Measurements from ENCODE around the gene COL6A1.
"Not testable (repeated sequence)": the region's sequence is repeated elsewhere in the genome, so short reads cannot be mapped to it uniquely, and the experiment has no call there.

The COL6A1 gene

DNA sequence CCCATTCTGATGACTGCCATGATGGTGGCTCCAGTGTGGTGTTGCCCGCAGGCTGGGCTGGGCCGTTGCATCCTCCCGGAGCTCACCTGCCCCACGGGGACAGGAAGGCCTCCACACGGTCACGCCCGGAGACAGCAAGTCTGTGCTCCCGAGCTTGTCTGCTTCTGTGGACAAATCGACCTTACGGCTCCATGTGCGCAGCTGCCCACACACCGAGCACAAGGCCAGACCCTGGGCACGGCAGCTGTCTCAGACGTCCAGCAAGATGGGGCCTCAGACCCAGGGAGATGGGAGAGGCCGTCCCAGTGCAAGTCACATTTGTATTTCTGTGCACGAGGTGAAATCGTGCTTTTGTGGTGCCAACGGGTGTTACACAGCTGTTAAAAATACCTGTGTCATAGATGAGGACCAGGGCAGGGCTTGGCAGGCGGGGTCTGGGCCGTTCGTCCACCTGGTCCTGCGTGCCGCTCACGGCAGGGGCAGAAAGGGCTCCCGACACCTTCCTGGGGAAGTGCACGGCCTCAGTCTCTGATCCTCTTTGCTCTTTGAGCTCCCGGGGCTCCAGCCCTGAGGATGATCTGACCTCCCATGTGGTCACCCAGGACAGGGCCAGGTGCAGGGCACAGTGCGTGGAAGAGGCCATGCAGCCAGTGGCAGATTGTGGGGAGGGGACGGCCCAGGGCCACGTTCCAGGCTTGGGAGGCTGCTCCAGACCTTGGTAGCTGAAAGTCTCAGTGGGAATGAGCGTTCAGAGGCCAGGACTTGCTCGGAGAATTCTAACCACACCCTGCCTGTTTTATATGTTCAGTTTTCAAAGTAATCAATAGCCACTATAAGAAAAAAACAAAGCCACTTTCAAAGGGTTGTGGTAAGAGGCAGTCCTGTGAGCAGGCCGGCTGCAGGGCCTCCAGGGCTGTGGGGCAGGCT lies 13.5 kb downstream of the COL6A1 start:
- no peak for DNase-seq (ENCODE audit: low read depth, low spot score)

DNA sequence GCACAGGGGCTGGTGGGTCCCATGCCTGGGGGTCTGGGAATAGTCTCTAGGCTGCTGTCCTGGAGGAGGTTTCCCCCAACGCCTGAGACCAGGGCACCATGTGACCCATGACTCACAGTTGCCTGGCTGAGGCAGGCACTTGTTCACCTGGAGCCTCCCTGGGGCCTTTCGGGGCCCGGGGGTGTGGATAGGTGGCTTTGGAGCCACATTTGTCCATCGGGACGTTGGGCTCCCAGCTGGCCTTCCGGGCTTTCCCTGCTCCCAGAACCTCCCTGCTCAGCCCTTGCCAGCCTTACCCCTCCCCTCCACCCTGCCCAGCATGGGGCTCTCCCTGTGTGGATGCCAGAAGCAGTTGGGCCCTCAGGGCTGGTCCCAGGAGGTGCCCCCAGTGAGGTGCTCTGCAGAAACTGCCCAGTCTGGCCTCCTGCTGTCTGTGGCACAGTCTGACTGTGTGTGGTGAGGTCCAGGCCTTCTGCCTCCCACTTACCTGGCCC lies 14.2 kb downstream of the COL6A1 start:
- no peak for DNase-seq (ENCODE audit: low read depth, low spot score)

DNA sequence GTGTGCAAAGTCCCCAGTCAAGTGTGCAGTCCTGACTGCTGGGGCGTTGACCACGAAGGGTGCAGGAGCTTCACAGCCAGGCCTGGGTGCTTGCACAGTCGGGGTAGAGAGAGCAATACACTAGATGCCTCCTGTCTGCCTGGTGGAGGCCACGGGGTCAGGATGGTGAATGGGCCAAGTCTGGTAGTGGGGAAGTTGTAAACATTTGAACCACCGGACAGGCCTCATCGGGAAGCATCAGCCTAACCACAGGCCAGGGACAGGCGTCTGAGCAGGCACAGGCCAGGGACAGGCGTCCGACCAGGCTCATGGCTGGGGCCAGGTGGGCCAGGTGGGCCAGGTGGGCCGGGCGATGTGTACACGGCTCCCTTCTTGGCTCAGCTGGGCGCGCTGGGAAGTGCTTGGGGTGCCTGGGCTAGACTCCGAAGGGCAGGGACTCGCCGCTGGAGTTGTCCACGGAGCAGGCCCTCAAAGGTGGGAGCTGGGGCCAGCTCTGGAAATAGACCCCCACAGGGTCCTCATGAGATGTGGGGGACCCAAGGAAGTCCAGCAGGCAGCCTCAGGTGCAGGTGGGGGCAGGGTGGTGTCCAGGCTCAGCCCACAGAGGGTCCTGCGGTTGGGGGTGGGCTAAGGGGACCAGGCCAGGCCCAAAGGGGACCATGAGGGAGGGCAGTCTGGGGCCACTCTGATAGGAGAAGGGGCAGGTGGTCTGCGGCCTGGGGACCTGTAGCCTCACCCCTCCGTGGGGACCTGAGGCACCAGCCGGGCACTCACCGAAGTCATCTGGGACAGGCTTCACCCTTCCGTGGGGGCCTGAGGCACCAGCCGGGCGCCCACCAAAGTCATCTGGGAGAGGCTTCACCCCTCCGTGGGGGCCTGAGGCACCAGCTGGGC lies 15.0 kb downstream of the COL6A1 start:
- no peak for DNase-seq (ENCODE audit: low read depth, low spot score)

DNA sequence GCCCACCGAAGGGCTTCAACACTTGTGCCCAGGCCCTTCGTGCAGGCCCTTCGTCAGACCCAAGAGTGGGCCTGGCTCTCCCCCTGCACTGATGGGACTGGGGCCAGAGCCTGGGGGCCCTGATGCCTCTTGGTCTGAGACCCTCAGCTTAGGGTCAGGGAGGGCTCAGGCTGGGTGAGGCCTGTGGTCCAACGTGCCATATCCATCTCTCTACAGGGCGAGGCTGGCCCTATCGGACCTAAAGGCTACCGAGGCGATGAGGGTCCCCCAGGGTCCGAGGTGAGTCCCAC lies 15.6 kb downstream of the COL6A1 start:
- DNase-seq (ENCODE audit: low read depth, low spot score), result no peak

DNA sequence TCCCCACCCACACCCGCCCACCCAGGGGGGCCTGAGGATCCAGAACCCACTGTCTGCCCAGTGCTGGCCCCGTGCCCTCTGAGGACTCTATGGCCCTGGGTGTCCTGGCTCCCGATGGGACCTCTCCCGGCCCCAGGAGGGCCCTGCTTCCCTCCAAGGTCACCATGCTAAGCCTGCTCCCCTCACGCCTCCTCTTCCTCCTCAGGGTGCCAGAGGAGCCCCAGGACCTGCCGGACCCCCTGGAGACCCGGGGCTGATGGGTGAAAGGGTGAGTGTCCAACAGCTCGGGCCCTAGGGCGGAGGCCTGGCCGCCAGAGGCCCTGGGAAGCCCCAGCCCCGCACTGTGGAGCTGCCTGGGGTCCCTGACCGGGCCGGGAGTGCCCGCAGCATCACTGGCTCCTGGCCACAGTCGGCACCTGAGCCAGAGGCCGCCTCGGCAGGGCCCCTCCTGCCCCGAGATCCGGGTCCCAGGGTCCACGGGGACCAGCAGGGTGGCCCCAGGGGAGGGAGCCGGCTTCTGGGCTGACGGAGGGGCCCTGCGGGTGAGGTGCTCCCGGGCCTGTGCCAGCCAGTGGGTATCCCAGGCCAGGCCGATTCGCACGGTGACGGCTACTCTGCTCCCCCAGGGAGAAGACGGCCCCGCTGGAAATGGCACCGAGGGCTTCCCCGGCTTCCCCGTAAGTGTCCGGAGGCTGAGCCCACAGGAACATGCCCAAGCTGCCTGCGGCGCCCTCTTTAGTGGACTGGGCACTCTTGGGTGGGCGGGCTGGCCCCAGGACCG lies 16.1 kb downstream of the COL6A1 start:
- no peak for DNase-seq (ENCODE audit: low read depth, low spot score)

DNA sequence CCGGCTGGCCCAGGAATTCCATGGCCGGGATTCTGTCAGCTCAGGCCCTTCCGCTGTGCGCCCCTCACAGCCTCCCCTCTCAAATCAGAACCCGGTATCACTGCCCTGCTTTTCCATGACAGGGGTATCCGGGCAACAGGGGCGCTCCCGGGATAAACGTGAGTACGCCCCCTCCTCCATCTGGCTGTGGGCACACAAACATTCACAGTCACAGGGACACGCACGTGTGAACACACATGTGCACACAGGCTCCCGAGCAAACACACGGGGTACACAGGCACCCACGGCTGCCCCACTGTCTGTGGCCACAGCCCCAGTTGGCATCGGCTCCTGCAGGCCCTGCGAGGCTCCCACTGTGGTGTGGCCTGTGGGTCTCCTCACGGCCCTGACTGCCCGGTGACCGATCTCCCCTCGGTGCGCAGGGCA lies 16.7 kb downstream of the COL6A1 start:
- DNase-seq (ENCODE audit: low read depth, low spot score), result no peak

DNA sequence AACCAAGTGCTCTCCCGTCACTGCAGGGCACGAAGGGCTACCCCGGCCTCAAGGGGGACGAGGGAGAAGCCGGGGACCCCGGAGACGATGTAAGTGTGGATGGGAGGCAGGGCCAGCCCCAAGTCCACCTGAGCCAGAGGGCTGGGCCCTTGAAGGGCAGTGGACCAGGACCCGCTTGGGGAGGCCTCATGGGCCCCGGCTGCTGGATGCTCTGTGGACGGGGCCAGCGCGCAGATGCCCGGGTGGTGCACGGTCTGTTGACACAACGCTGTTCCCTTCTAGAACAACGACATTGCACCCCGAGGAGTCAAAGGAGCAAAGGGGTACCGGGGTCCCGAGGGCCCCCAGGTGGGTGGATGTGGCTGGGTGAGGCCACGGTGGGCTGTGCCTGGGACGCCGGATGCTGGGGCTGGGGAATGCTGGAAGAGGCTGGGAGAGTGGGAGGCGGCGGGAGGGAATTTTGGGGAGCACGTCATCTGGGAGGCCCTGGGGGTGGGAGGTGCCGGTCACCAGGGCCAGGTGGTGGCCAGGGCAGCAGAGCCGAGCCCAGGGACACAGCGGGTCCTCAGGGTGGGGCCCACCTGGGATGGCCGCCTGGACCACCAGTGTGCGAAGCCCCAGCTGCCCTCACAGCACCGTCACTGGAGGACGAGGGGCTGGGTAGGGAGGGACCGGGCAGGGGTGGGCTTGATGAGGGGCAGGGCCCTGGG lies 17.5 kb downstream of the COL6A1 start:
- no peak for DNase-seq (ENCODE audit: low read depth, low spot score)

DNA sequence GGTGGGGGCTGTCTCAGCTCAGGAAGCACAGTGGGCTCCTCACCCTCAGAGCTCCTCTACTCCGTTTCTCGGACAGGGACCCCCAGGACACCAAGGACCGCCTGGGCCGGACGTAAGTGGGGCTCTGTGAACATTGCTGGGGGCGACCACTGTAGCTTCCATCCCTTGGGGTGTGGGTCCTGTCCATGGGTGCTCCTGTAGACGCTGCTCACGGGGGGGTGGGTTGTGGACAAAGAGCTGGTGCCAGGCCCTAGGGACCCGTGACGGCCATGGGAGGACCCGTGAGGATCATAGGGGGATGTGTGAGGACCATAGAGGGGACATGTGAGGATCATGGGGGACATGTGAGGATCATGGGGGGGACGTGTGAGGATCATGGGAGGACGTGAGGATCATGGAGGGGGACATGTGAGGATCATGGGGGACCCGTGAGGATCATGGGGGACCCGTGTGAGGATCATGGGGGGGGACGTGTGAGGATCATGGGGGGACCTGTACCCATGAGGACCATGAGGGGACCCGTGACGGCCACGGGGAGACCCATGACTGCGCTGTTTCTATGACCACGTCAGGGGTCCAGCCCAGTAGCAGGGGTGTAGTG lies 18.1 kb downstream of the COL6A1 start:
- DNase-seq (ENCODE audit: low read depth, low spot score), result no peak

DNA sequence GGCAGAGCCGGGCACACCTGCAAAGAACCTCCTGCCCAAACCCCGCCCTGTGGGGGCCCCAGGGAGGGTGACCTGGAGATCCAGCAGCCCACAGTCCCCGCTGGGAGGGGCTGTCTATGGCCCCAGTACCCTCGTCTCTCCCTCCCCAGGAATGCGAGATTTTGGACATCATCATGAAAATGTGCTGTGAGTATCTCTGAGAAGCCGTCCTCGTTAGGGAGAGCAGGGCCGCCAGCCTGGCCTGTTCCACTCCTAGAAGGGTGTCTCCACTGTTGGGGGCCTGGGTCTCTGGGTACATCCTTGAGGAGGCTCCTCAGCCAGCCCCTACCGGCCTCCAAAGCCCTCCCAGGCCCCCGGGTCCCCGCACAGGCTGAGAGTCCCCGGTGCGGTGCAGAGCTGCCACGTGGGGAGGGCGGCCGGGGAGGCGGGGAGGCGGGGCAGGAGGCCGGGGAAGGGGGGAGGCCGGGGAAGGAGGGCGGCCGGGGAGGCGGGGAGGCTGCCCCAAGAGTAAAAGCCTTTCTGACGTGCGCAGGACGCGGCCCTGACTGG lies 18.7 kb downstream of the COL6A1 start:
- DNase-seq (ENCODE audit: low read depth, low spot score), result no peak

DNA sequence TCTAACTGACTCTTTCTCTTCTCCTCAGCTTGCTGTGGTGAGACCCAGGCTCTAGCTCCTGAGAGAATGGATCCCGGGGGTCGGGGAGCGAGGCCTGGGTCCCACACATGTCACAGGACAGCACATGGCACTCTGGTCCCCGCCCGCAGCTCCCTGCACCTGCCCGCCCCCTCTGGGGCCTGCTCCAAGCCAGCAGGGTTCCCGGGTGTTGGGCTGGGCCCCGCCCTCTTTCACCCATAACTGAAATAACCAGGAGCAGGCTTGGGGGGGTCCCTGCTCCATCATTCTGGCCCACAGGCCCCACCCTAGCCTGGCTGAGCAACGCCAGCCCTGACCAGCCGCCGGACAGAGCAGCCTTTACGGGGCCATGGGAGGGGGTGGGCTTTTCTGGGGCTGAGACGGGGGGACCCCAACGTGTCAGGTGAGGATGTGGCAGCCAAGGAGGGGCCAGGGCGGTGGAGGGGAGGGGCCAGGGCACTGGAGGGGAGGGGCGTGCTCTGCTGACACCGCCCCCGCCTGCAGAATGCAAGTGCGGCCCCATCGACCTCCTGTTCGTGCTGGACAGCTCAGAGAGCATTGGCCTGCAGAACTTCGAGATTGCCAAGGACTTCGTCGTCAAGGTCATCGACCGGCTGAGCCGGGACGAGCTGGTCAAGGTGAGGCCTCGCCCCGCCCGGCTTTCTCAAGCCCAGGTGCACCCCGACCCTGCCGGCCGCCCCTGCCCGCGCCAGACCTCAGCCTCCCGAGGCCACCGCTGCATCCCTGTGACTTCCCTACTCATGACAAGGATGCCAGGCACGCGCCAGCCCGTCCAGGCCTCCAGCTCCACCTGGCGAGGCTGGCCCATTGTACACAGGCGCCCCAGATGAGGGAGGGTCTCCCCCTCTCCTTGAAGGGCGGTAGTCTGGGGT lies 19.4 kb downstream of the COL6A1 start:
- no peak for DNase-seq (ENCODE audit: low read depth, low spot score)

DNA sequence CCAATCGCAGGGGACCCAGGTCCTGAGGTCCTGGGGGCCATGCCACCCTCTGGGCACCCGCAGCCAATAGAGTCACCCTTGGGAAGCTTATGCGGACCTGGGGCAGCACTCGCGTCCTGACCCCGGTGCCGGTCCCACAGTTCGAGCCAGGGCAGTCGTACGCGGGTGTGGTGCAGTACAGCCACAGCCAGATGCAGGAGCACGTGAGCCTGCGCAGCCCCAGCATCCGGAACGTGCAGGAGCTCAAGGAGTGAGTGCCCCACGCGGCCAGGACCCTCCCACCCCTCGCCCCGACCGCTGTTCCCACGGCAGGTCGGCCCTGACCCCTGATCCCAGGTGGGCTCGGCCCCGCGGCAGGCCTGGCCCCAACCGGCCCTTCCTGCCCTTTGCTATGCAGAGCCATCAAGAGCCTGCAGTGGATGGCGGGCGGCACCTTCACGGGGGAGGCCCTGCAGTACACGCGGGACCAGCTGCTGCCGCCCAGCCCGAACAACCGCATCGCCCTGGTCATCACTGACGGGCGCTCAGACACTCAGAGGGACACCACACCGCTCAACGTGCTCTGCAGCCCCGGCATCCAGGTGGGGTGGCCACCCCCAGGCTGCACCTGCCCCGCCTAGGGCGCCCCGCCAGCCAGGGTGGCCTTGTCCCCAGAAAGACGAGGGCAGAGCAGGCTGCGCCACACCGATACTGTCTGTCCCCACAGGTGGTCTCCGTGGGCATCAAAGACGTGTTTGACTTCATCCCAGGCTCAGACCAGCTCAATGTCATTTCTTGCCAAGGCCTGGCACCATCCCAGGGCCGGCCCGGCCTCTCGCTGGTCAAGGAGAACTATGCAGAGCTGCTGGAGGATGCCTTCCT lies 20.5 kb downstream of the COL6A1 start:
- DNase-seq (ENCODE audit: low read depth, low spot score), result no peak

DNA sequence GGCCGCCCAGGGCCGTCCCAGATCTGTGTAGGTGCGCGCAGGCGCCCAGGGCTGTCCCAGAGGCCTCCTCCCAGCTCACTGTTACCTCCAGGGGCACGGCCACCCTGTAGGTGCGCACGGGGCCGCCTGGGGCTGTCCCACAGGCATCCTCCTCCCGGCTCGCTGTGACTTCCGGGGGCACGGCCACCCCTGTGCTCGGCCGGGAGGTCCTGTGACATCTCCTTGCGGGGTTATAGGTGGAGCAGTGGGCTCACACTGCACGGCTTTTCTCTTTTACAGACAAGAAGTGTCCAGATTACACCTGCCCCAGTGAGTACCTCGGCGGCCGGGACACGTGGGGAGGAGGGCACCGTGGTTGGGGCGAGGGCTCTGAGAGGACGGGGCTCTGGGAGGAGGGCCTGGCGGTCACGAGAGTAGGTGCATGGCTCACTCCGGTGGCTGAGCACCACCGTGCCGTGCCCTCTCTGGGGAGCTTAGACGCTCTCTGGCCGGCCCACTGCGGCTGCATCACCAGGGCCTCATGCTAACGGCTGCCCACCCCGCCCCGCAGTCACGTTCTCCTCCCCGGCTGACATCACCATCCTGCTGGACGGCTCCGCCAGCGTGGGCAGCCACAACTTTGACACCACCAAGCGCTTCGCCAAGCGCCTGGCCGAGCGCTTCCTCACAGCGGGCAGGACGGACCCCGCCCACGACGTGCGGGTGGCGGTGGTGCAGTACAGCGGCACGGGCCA lies 21.4 kb downstream of the COL6A1 start:
- DNase-seq (ENCODE audit: low read depth, low spot score), result no peak

DNA sequence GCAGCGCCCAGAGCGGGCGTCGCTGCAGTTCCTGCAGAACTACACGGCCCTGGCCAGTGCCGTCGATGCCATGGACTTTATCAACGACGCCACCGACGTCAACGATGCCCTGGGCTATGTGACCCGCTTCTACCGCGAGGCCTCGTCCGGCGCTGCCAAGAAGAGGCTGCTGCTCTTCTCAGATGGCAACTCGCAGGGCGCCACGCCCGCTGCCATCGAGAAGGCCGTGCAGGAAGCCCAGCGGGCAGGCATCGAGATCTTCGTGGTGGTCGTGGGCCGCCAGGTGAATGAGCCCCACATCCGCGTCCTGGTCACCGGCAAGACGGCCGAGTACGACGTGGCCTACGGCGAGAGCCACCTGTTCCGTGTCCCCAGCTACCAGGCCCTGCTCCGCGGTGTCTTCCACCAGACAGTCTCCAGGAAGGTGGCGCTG lies 22.0 kb downstream of the COL6A1 start:
- no peak for DNase-seq (ENCODE audit: low read depth, low spot score)

DNA sequence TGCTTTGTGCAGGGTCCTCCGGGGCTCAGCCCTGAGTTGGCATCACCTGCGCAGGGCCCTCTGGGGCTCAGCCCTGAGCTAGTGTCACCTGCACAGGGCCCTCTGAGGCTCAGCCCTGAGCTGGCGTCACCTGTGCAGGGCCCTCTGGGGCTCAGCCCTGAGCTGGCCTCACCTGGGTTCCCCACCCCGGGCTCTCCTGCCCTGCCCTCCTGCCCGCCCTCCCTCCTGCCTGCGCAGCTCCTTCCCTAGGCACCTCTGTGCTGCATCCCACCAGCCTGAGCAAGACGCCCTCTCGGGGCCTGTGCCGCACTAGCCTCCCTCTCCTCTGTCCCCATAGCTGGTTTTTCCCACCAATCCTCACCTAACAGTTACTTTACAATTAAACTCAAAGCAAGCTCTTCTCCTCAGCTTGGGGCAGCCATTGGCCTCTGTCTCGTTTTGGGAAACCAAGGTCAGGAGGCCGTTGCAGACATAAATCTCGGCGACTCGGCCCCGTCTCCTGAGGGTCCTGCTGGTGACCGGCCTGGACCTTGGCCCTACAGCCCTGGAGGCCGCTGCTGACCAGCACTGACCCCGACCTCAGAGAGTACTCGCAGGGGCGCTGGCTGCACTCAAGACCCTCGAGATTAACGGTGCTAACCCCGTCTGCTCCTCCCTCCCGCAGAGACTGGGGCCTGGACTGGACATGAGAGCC lies 22.7 kb downstream of the COL6A1 start:
- no peak for DNase-seq (ENCODE audit: low read depth, low spot score)

DNA sequence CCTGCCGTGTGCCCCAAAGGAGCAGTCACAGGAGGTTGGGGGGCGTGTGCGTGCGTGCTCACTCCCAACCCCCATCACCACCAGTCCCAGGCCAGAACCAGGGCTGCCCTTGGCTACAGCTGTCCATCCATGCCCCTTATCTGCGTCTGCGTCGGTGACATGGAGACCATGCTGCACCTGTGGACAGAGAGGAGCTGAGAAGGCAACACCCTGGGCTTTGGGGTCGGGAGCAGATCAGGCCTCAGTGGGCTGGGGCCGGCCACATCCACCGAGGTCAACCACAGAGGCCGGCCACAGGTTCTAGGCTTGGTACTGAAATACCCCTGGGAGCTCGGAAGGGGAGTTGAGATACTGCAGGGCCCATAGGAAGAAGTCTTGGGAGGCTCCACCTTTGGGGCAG lies 23.5 kb downstream of the COL6A1 start:
- no peak for DNase-seq (ENCODE audit: low read depth, low spot score)

DNA sequence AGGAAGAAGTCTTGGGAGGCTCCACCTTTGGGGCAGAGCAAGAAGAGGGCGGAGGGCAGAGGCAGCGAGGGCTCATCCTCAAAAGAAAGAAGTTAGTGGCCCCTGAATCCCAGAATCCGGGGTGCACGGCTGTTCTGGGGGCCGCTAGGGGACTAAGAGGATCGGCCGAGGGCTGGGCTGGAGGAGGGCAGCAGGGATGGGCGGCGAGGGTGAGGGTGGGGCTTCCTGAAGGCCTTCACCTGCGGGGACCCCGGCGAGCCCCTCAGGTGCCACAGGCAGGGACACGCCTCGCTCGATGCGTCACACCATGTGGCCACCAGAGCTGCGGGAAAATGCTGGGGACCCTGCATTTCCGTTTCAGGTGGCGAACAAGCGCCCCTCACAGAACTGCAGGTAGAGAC lies 23.9 kb downstream of the COL6A1 start:
- no peak for DNase-seq (ENCODE audit: low read depth, low spot score)

DNA sequence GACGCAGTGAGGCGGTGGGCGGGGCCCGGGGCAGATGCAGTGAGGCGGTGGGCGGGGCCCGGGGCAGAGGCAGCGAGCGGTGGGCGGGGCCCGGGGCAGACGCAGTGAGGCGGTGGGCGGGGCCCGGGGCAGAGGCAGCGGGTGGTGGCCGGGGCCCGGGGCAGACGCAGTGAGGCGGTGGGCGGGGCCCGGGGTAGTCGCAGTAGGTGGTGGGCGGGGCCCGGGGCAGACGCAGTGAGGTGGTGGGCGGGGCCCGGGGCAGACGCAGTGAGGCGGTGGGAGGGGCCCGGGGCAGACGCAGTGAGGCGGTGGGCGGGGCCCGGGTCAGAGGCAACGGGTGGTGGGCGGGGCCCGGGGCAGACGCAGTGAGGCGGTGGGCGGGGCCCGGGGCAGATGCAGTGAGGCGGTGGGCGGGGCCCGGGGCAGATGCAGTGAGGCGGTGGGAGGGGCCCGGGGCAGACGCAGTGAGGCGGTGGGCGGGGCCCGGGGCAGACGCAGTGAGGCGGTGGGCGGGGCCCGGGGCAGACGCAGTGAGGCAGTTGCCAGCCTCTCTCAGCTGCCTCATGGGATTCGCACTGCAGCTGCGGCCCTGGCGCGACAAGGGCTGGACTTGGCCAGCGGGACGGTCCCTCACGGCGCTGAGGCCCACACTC lies 24.4 kb downstream of the COL6A1 start:
- not testable (repeated sequence) for DNase-seq (ENCODE audit: low read depth, low spot score)
